ENCODE results near the gene ZNF569. TPM values are rescaled to one million over a fixed set of nuclear protein-coding genes. Genes with fewer than 3 reads are reported as not detected.

ZNF569 gene
- total and polyA plus RNA-seq, 8 donors, result 3.5 to 15.5 (median 9.4) TPM

GRCh38 chr19:37472165-37472564, 4.9 kb upstream of the ZNF569 start:
- ATAC-seq, result no peak
- Histone ChIP-seq H3K36me3 (peaks cover 0 to 42% of the 10 kb centered on the region in 2 donors), H3K9me3 (peaks cover 0 to 57% of the 10 kb centered on the region in 2 donors), H3K4me1 (peaks cover 4 to 24% of the 10 kb centered on the region in 2 donors), H3K27ac (no peak overlapping the region), H3K27me3 (no peaks in the 10 kb centered on the region), H3K4me3 (no peak overlapping the region)
- TF ChIP-seq CTCF (IDR thresholded peaks at IDR 0.05), result no peak
- no peak for DNase-seq
- intact Hi-C loops (cut with DNase I), result no loop called here

- Histone ChIP-seq H3K27me3 (no peaks in the 10 kb centered on the region), H3K36me3 (peaks cover 0 to 23% of the 10 kb centered on the region in 2 donors), H3K9me3 (peaks cover 0 to 39% of the 10 kb centered on the region in 2 donors), H3K4me3 (peak overlapping the region; percentile 76 to 88), H3K4me1 (peaks cover 4 to 32% of the 10 kb centered on the region in 2 donors), H3K27ac (no peak overlapping the region)
- intact Hi-C loops (cut with DNase I), result no loop called here
- TF ChIP-seq CTCF (IDR thresholded peaks at IDR 0.05), result no peak
- ATAC-seq, result no peak
- no peak for DNase-seq
These were observed 3.0 kb upstream of the ZNF569 start for GRCh38 chr19:37470216-37470615.

GRCh38 chr19:37468961-37469777, 1.9 kb upstream of the ZNF569 start, which contains the start of gene ZNF570:
Gene ZNF570, plus strand, starts transcription at chr19:37469356. Its CDS starts 999 bp downstream, at chr19:37470355.
- DNase-seq (peak; percentile 90 to 94 (median 92)), ATAC-seq (peak; percentile 87)
- H3K36me3 ChIP-seq, result peaks cover 0 to 22% of the 10 kb centered on the region in 2 donors
- peak within 1 kb of the TSS; percentile 89 to 90 for H3K27ac ChIP-seq
- H3K27me3 ChIP-seq, result no peaks in the 10 kb centered on the region
- intact Hi-C loops (cut with DNase I), result no loop called here
- H3K9me3 ChIP-seq, result peaks cover 0 to 36% of the 10 kb centered on the region in 2 donors
- peak within 1 kb of the TSS; percentile 76 to 88 for H3K4me3 ChIP-seq
- TF ChIP-seq CTCF (IDR thresholded peaks at IDR 0.05), result no peak
- H3K4me1 ChIP-seq, result peaks cover 4 to 32% of the 10 kb centered on the region in 2 donors

GRCh38 chr19:37467608-37468090, 405 bp upstream of the ZNF569 start:
- Histone ChIP-seq H3K27ac (peak overlapping the region; percentile 88 to 91), H3K36me3 (peaks cover 0 to 31% of the 10 kb centered on the region in 2 donors), H3K4me1 (peaks cover 4 to 32% of the 10 kb centered on the region in 2 donors), H3K4me3 (peak overlapping the region; percentile 85 to 88), H3K27me3 (no peaks in the 10 kb centered on the region), H3K9me3 (peaks cover 0 to 36% of the 10 kb centered on the region in 2 donors)
- no peak for TF ChIP-seq CTCF (IDR thresholded peaks at IDR 0.05)
- DNase-seq (no peak), ATAC-seq (no peak)
- intact Hi-C loops (cut with DNase I), result no loop called here

- peaks cover 0 to 45% of the 10 kb centered on the region in 2 donors for H3K9me3 ChIP-seq
- ATAC-seq (no peak), DNase-seq (no peak)
- H3K36me3 ChIP-seq, result peaks cover 0 to 38% of the 10 kb centered on the region in 2 donors
- no peak for TF ChIP-seq CTCF (IDR thresholded peaks at IDR 0.05)
- intact Hi-C loops (cut with DNase I), result no loop called here
- peak overlapping the region; percentile 88 to 91 for H3K27ac ChIP-seq
- H3K27me3 ChIP-seq, result no peaks in the 10 kb centered on the region
- peak overlapping the region; percentile 85 to 88 for H3K4me3 ChIP-seq
- peaks cover 4 to 32% of the 10 kb centered on the region in 2 donors for H3K4me1 ChIP-seq
These were observed 907 bp downstream of the ZNF569 start for GRCh38 chr19:37466277-37466797.
